Adrenal gland (tissue), 12 donors: Measurements from ENCODE around the gene WDHD1. TPM values are rescaled to one million over a fixed set of nuclear protein-coding genes. Genes with fewer than 3 reads are reported as not detected.
A peak's percentile ranks its signal among the peaks of the same experiment; 100 is the strongest.

Experiments used
- DNase-seq, 7 donors: peaks; one replicate each; pipeline ENCODE4 v3.0.0-alpha.2; 2019 to 2020
- H3K27ac ChIP-seq, 5 donors: fragments of 200-600 bp; sonication (generic) in 4 of 5; 1 replicate in 3 of 5; 2 replicates in 2 of 5; pipeline versions ENCODE4 v1.5.1 to v1.8.0; 2016 to 2020; ENCODE audit warnings: mild to moderate bottlenecking in 1 of 5
- H3K27me3 ChIP-seq: fragments of 200-600 bp; 2 replicates; pipeline ENCODE4 v1.8.0; 2021
- H3K36me3 ChIP-seq, 2 donors: fragments of 200-600 bp; replicated peaks in 1 of 2; 1 replicate in 1 of 2; 2 replicates in 1 of 2; pipeline versions ENCODE4 v1.5.1 to v1.8.0; 2018 to 2022
- H3K4me1 ChIP-seq, 2 donors: fragments of 200-600 bp; replicated peaks in 1 of 2; 1 replicate in 1 of 2; 2 replicates in 1 of 2; pipeline versions ENCODE4 v1.5.1 to v1.8.0; 2018 to 2021
- H3K4me3 ChIP-seq, 4 donors: fragments of 200-600 bp; sonication (generic) in 3 of 4; one replicate each; pipeline ENCODE4 v1.5.1; 2016 to 2018
- H3K9me3 ChIP-seq, 3 donors: fragments of 200-600 bp; sonication (generic) in 1 of 3; replicated peaks in 1 of 3; 1 replicate in 2 of 3; 2 replicates in 1 of 3; pipeline versions ENCODE4 v1.5.1 to v1.8.0; 2016 to 2021
- POLR2A ChIP-seq, 2 donors: fragments of 450-650 bp; IDR thresholded peaks; one replicate each; pipeline ENCODE4 v1.6.1; 2017; ENCODE audit warnings: antibody characterized with exemption in 2 of 2, mild to moderate bottlenecking in 2 of 2, moderate library complexity in 1 of 2
- WGBS, 4 donors: extraction: QIAGEN DNeasy Blood & Tissue Kit in 2 of 4; methylation state at CpG; one replicate each; pipeline versions ENCODE4 v1.1.5 to v1.1.7; 2013 to 2017; 5-methylcytosine and 5-hydroxymethylcytosine counted together
- intact Hi-C, 2 donors: fragments of 100-400 bp; cut with DNase I; formaldehyde crosslinking; loops; one replicate each; pipeline versions ENCODE4 v1.14.1 to v1.15.0; 2022 to 2023
- polyA plus RNA-seq, 3 donors: library from polyadenylated mRNA; stranded (reverse); fragments of 200-250 nt in 2 of 3; fragments of 350-450 nt in 1 of 3; fragmentation: Illumina TruSeq in 1 of 3; extraction: RNeasy Lipid Tissue Mini Kit (QIAGEN cat#74804) in 1 of 3; gene quantifications; one replicate each; pipeline ENCODE4 v1.2.3, GENCODE V29; 2013 to 2014
- total RNA-seq, 9 donors: library from RNA; depleted of rRNA in 4 of 9; stranded (reverse); fragments of >200 nt in 4 of 9; fragments of 120-200 nt in 1 of 9; fragmentation: NEBNext Ultra II Directional in 1 of 9; extraction: Animal tissue kit (Norgen Biotek cat#: 25700) in 1 of 9; gene quantifications; one replicate each; pipeline versions ENCODE4 v1.1.0 to v1.2.4, GENCODE V29; 2013 to 2023
- TF ChIP-seq, protein P1 (sequence below), 6 experiments: fragments of 450-650 bp in 4 of 6; fragments of 200-600 bp in 2 of 6; sonication (generic) in 1 of 6; IDR thresholded peaks; 1 replicate in 5 of 6; 2 replicates in 1 of 6; pipeline versions ENCODE4 v1.5.1 to v1.8.0; 2016 to 2021; ENCODE audit warnings: antibody characterized with exemption in 6 of 6, mild to moderate bottlenecking in 2 of 6, moderate library complexity in 1 of 6
- donor health status: healthy with polysubstance abuse.
- donor health status: Bipolar disorder and iron deficiency.
- donor health status: DM: yes; HTN: yes; CAD: no.
- donor health status: DM: no; HTN: no; CAD: no.
- donor health status: DM: no; HTN: no; CAD: no.
- donor health status: DM: yes; HTN: yes; CAD: no.

Gene WDHD1
- total and polyA plus RNA-seq, 12 donors: 0.64 to 8.7 (median 3.0) TPM

DNA sequence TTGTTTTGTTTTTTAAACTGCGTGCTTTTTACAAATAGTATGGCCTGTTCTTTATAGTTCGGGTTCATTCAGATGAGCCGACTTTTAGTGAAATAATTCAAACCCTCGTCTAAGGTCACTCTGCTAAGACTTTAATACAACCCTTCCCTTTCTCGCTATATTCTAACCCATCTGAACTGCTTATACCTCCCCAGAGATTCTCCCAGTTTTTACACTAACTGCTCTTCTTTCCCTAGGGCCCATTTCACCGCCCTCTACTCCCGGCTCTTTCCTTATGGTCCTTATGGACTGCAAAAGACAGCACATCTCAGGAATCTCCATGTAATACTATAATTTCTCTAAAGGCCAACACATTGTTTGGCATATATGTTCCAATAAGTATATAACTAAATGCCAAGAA is 26.6 kb upstream of the WDHD1 start:
- H3K4me3 ChIP-seq: no peak overlapping the region
- intact Hi-C loops: no loop called here
- 84 to 86% (median 85%) methylated on average over 7 of the region's 7 CpGs for WGBS, 4 donors
- TF ChIP-seq, protein P1, sequence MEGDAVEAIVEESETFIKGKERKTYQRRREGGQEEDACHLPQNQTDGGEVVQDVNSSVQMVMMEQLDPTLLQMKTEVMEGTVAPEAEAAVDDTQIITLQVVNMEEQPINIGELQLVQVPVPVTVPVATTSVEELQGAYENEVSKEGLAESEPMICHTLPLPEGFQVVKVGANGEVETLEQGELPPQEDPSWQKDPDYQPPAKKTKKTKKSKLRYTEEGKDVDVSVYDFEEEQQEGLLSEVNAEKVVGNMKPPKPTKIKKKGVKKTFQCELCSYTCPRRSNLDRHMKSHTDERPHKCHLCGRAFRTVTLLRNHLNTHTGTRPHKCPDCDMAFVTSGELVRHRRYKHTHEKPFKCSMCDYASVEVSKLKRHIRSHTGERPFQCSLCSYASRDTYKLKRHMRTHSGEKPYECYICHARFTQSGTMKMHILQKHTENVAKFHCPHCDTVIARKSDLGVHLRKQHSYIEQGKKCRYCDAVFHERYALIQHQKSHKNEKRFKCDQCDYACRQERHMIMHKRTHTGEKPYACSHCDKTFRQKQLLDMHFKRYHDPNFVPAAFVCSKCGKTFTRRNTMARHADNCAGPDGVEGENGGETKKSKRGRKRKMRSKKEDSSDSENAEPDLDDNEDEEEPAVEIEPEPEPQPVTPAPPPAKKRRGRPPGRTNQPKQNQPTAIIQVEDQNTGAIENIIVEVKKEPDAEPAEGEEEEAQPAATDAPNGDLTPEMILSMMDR (IDR thresholded peaks at IDR 0.05): no peak
- TF ChIP-seq POLR2A (IDR thresholded peaks at IDR 0.05): no peak
- peak overlapping the region in 2 of 5 donors; percentile 14 to 100 for H3K27ac ChIP-seq
- H3K4me1 ChIP-seq: peaks cover 0 to 54% of the 10 kb centered on the region in 2 donors
- H3K9me3 ChIP-seq: no peaks in the 10 kb centered on the region
- no peak for DNase-seq
- H3K36me3 ChIP-seq: no peaks in the 10 kb centered on the region
- no peaks in the 10 kb centered on the region for H3K27me3 ChIP-seq

DNA sequence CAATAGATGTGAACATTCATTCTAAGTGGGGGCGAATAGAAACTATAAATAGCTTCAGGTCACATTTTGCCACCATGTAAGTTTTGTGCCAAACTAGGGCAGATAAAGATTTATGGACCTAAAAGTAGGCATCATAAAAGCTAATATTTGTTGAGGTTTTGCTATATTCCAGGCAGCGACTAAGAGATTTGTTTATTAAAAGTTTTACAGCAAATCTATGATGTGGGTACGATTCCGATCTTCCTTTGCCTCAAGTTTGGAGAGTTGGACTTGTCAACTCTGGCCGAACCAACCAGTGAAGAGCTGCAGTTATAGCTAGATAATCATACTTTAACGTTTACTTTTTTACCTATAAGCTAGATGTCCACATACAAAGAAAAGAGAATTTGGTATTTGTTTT is 26.1 kb upstream of the WDHD1 start:
- Histone ChIP-seq H3K27ac (peak overlapping the region in 4 of 5 donors; percentile 14 to 100 (median 100)), H3K27me3 (no peaks in the 10 kb centered on the region), H3K9me3 (no peaks in the 10 kb centered on the region), H3K4me3 (peak overlapping the region in 1 of 4 donors; percentile 87), H3K4me1 (peaks cover 0 to 54% of the 10 kb centered on the region in 2 donors), H3K36me3 (no peaks in the 10 kb centered on the region)
- WGBS, 4 donors: 61 to 66% (median 63%) methylated on average over 6 of the region's 6 CpGs
- no peak for DNase-seq
- TF ChIP-seq POLR2A (IDR thresholded peaks at IDR 0.05): no peak
- TF ChIP-seq, protein P1 (IDR thresholded peaks at IDR 0.05): no peak
- intact Hi-C loops: no loop called here

DNA sequence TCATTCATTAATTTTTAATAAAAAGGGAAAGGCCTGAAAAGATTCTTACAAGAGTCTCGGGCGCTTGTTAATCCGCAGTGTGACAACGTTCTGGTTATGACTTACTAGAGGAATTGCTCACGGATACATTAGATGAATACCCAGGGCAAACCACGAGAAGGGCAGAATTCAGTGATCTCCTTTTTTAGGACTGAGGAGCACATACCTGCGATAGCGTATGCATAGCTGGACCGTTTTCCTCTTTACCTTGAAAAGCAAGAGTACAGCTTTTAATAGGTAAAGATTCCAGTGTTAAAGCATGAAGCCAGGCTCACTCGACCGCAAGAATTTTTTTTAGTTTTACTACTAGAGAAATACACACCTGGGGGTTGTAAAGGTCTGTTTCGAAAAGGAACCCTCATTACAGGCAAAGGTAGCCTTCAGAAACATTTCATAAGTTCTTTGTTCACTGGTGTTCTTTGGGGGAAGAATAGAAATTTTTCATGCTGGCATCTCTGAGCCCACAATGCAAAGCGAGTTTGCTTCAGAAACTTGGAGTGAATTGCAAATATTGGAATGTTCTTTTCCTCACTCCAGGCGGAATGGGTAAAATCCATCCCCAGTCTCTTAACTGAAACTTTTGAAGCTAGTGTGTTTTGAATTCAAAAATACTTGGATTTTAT is 25.5 kb upstream of the WDHD1 start:
- TF ChIP-seq, protein P1 (IDR thresholded peaks at IDR 0.05): no peak
- TF ChIP-seq POLR2A (IDR thresholded peaks at IDR 0.05): no peak
- Histone ChIP-seq H3K4me3 (peak overlapping the region in 3 of 4 donors; percentile 73 to 90 (median 87)), H3K9me3 (no peaks in the 10 kb centered on the region), H3K27me3 (no peaks in the 10 kb centered on the region), H3K27ac (peak overlapping the region; percentile 99 to 100 (median 100)), H3K36me3 (no peaks in the 10 kb centered on the region), H3K4me1 (peaks cover 0 to 54% of the 10 kb centered on the region in 2 donors)
- DNase-seq: no peak
- intact Hi-C loops: no loop called here
- WGBS, 4 donors: 6 to 9% (median 8%) methylated on average over 14 of the region's 14 CpGs

- Histone ChIP-seq H3K27ac (peak within 1 kb of the TSS; percentile 99 to 100 (median 100)), H3K36me3 (no peaks in the 10 kb centered on the region), H3K9me3 (no peaks in the 10 kb centered on the region), H3K4me1 (peaks cover 0 to 50% of the 10 kb centered on the region in 2 donors), H3K4me3 (peak within 1 kb of the TSS; percentile 73 to 100 (median 88)), H3K27me3 (no peaks in the 10 kb centered on the region)
- intact Hi-C loops: no loop called here
- TF ChIP-seq, protein P1 (IDR thresholded peaks at IDR 0.05): peak; percentile 95 to 100 (median 99)
- TF ChIP-seq POLR2A (IDR thresholded peaks at IDR 0.05): peak; percentile 99
- DNase-seq: peak; percentile 88 to 95 (median 92)
- 0 to 2% (median 1%) methylated on average over 10 to 98 of the region's 98 CpGs for WGBS, 4 donors
These were observed 24.7 kb upstream of the WDHD1 start, which contains the start of gene MAPK1IP1L for GRCh38 chr14:55051423-55052268. Gene MAPK1IP1L, plus strand, starts transcription at chr14:55051647. Its CDS starts 10,037 bp downstream, at chr14:55061684.
